C4-2B (cell line): Measurements from ENCODE around the gene MFSD1.

Experiments used
- H3K27ac ChIP-seq: fragments of 450-650 bp; 2 replicates; pipeline ENCODE4 v1.5.1; 2017
- ZFX ChIP-seq: fragments of 450-650 bp; IDR thresholded peaks from 2 replicates; pipeline ENCODE4 v1.6.1; 2017
- TF ChIP-seq, protein P1 (sequence below): fragments of 450-650 bp; conservative IDR thresholded peaks from 2 replicates; pipeline ENCODE4 v1.5.1; 2017; ENCODE audit warnings: mild to moderate bottlenecking

The MFSD1 gene

DNA sequence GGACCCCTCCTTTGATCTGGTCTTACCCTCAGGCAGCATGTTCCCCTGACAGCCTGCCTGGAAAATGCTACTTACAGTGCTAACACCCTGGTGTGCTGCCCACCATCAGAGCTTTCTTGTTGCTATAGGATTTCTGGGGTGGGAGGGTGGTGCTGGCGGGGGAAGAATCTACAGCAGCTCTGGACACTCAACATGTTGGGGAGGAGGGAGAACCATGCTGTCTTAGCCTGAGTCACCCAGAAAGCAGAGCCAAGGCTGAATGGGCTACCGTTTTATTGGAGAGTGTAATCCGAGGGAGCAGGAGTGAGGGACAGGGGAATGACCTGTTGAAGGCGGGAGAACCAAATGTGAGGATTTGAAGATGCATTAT, 45.6 kb downstream of the MFSD1 start:
- no peak overlapping the region for H3K27ac ChIP-seq
- TF ChIP-seq, protein P1, sequence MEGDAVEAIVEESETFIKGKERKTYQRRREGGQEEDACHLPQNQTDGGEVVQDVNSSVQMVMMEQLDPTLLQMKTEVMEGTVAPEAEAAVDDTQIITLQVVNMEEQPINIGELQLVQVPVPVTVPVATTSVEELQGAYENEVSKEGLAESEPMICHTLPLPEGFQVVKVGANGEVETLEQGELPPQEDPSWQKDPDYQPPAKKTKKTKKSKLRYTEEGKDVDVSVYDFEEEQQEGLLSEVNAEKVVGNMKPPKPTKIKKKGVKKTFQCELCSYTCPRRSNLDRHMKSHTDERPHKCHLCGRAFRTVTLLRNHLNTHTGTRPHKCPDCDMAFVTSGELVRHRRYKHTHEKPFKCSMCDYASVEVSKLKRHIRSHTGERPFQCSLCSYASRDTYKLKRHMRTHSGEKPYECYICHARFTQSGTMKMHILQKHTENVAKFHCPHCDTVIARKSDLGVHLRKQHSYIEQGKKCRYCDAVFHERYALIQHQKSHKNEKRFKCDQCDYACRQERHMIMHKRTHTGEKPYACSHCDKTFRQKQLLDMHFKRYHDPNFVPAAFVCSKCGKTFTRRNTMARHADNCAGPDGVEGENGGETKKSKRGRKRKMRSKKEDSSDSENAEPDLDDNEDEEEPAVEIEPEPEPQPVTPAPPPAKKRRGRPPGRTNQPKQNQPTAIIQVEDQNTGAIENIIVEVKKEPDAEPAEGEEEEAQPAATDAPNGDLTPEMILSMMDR, result no peak
- no peak for TF ChIP-seq ZFX

DNA sequence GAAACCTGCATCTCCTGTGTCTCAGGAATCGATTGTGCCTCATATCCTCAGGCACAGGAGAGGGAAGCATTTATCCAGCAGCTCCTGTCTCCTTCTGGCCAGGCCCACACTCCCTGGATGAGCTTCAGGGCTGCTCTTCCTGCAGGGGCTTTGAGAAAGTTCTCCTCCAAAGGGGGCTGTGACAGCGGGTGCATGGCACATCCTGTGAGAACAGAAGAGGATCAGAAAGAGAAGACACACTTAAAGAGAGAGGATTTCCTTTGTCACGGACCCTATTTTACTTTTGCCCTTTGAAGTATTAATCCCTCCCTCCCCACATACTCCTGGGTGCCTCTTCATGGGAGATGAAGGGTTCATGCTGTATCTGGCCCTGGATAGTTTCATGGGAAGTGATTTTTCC, 46.0 kb downstream of the MFSD1 start:
- no peak for TF ChIP-seq ZFX
- TF ChIP-seq, protein P1, result no peak
- no peak overlapping the region for H3K27ac ChIP-seq

DNA sequence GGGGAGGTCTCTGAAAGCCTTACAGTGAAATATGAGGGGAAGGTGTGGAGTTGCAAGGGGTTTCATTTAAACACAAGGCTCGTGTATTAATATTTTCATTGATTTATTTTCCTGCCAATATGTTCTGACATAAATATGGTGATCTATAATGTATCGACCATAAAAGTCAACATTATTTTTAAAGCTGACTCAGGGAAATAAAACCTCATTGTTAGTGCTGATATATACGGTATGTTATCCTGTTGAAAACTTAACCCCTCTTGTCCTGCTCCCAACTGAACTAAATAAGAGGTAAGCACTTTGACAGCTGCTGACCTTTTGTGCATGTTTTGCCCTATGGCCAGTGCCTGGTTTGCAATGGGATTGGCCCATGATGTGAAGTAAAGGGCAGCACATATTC, 47.9 kb downstream of the MFSD1 start:
- no peak overlapping the region for H3K27ac ChIP-seq
- no peak for TF ChIP-seq ZFX
- TF ChIP-seq, protein P1, result no peak

DNA sequence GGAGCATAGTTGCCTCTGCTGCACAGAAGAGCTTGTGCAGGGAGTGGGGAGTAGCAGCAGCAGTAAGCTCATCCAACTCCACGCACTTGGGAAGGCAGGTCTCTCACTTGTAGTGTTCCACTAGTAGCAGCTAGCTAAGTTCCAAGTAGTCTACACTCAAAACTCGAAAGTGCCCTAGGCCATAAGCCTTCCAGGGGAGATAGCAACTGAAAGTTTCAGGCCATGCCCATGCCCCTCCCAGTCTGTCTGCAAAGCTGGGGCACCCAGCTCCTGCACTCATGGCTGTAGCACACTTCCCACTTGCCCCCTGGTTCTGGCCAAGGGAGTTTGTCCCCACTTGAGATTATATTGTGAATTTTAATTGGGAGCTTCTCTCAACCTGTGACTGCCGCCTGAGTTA, 57.5 kb downstream of the MFSD1 start:
- no peak overlapping the region for H3K27ac ChIP-seq
- TF ChIP-seq ZFX, result no peak

DNA sequence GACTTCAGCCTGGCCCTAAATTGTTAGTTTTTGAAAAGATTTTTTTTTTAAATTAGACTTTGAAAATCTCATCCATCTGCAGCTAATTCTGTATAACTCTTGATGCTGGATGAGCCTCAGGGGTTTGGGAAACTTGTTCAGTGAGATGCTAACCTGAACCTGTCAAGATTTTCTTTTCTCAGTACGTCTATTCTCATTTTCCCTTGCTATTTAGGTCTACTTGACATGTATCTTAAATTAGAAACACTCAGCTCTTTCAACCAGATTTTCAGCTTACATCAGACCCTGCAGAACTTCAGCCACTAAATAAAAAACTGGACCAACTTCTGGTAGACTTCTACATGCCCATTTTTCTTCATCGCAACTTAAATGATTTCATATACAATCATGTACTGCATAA, 61.4 kb downstream of the MFSD1 start:
- TF ChIP-seq, protein P1, result no peak
- TF ChIP-seq ZFX, result no peak

DNA sequence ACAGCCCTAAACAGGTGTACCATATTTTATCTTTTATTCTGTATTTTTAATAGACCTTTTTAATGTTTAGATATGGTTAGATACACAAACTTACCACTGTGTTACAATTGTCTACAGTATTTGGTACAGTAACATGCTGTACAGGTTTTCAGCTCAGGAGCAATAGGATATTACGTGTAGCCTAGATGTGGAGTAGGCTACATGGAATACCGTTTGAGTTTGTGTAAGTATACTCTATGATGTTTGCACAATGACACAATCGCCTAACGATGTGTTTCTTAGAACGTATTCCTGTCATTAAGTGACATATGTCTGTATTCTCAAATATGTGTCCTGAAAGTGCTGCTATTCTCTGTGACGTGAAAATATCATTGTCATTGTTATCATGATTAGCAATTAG, 62.6 kb downstream of the MFSD1 start:
- no peak for TF ChIP-seq ZFX
- TF ChIP-seq, protein P1, result no peak
- H3K27ac ChIP-seq, result no peak overlapping the region

More for the DNA sequence above, 61.4 kb downstream of the MFSD1 start:
- H3K27ac ChIP-seq, result no peak overlapping the region

DNA sequence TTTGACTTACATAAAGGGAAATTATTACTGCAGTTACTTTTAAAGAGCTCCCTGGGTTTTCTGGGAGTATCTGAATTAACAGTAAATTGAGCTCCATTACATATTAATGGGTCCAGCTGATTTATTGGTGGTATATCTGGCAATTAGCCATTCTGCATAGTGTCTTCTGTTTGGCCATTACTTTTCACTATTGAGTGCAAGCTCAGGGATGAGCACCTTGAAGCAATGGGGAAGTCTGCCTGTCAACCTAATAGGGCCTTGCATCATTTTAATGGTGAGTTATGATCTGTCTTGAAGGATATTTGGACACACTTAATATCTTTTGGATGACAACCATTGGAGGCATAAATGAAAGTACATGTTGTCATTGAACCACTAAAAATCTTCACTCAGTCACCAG, 73.8 kb downstream of the MFSD1 start:
- TF ChIP-seq, protein P1, result no peak
- TF ChIP-seq ZFX, result no peak

More for the DNA sequence above, 73.8 kb downstream of the MFSD1 start:
- no peak overlapping the region for H3K27ac ChIP-seq
